Mesendoderm (in vitro differentiated cells): Measurements from ENCODE around the gene PSMD8.
A peak's percentile ranks its signal among the peaks of the same experiment; 100 is the strongest.

Source experiments
- DNase-seq: peaks from one replicate; pipeline ENCODE4 v3.0.0; 2013
- H2AK5ac ChIP-seq: 2 replicates; pipeline ENCODE4 v1.6.1; 2013; ENCODE audit warnings: low read length, inconsistent platforms
- H2BK120ac ChIP-seq: 2 replicates; pipeline ENCODE4 v1.6.1; 2013; ENCODE audit warnings: low read depth, mild to moderate bottlenecking, low read length, moderate library complexity, mixed read lengths
- H2BK15ac ChIP-seq: replicated peaks from 2 replicates; pipeline ENCODE4 v1.6.1; 2013; ENCODE audit warnings: low read depth, mild to moderate bottlenecking, moderate library complexity
- H2BK5ac ChIP-seq: 2 replicates; pipeline ENCODE4 v1.6.1; 2013; ENCODE audit warnings: low read length, inconsistent platforms
- H3K18ac ChIP-seq: 2 replicates; pipeline ENCODE4 v1.6.1; 2013; ENCODE audit warnings: mild to moderate bottlenecking, low read length, mixed read lengths
- H3K23ac ChIP-seq: one replicate; pipeline ENCODE4 v1.6.1; 2013; ENCODE audit warnings: low read length
- H3K27ac ChIP-seq: 2 replicates; pipeline ENCODE4 v1.5.1; 2013; ENCODE audit warnings: low read depth, mild to moderate bottlenecking, inconsistent platforms, low read length, moderate library complexity
- H3K27me3 ChIP-seq: 2 replicates; pipeline ENCODE4 v1.6.1; 2013; ENCODE audit warnings: low read length, control low read depth, mild to moderate bottlenecking, inconsistent platforms; ENCODE audit not compliant: insufficient read depth, poor library complexity
- H3K36me3 ChIP-seq: 2 replicates; pipeline ENCODE4 v1.6.1; 2013; ENCODE audit warnings: low read length, inconsistent platforms; ENCODE audit not compliant: control insufficient read depth, insufficient read depth
- H3K4ac ChIP-seq: one replicate; pipeline ENCODE4 v1.6.1; 2013; ENCODE audit warnings: low read depth, mild to moderate bottlenecking, low read length, moderate library complexity
- H3K4me1 ChIP-seq: 2 replicates; pipeline ENCODE4 v1.6.1; 2013; ENCODE audit warnings: low read depth, low read length, inconsistent platforms; ENCODE audit not compliant: control insufficient read depth
- H3K4me2 ChIP-seq: 2 replicates; pipeline ENCODE4 v1.6.1; 2013; ENCODE audit warnings: low read length
- H3K4me3 ChIP-seq: 2 replicates; pipeline ENCODE4 v1.5.1; 2013; ENCODE audit warnings: mild to moderate bottlenecking, low read length
- H3K56ac ChIP-seq: one replicate; pipeline ENCODE4 v1.6.1; 2013; ENCODE audit warnings: low read length
- H3K79me1 ChIP-seq: 2 replicates; pipeline ENCODE4 v1.6.1; 2013; ENCODE audit warnings: low read length, inconsistent platforms
- H3K79me2 ChIP-seq: 2 replicates; pipeline ENCODE4 v1.6.1; 2013; ENCODE audit warnings: mild to moderate bottlenecking, low read length; ENCODE audit not compliant: control insufficient read depth, insufficient read depth
- H3K9ac ChIP-seq: 2 replicates; pipeline ENCODE4 v1.6.1; 2013; ENCODE audit warnings: low read length, inconsistent platforms
- H4K5ac ChIP-seq: one replicate; pipeline ENCODE4 v1.6.1; 2013; ENCODE audit warnings: low read length
- H4K8ac ChIP-seq: one replicate; pipeline ENCODE4 v1.6.1; 2013; ENCODE audit warnings: low read depth, mild to moderate bottlenecking, control low read depth, low read length, moderate library complexity
- WGBS: extraction: QIAGEN DNeasy Blood & Tissue Kit; methylation state at CpG from one replicate; pipeline ENCODE4 v1.1.7; 2013; ENCODE audit warnings: low lambda C conversion rate, missing lambda C conversion rate; ENCODE audit not compliant: insufficient coverage; ENCODE audit errors: extremely low coverage; 5-methylcytosine and 5-hydroxymethylcytosine counted together

The PSMD8 gene

DNA sequence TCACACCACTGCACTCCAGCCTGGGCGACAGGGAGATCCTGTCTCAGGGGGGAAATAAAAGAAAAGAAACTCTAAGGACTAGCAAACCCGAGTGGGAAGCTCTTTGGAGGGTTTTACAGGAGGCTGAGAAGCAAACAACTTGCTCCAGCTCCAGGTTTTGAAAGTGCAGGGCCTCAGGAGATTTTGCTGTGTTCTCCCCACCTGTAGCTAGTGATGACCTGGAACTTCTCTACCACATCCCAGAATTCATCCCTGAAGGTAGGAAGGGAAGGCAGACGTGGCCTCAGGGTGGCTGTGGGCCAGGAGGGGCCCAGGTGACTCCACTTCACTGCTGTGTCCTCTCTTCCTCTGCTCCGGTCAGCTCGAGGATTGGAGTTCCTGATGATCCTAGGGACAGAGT lies 16.3 kb upstream of the PSMD8 start:
- Histone ChIP-seq H4K8ac (no peak overlapping the region), H3K27me3 (peaks cover 7% of the 10 kb centered on the region), H3K27ac (no peak overlapping the region), H3K4me2 (no peak overlapping the region), H3K56ac (no peak overlapping the region), H3K36me3 (no peaks in the 10 kb centered on the region), H3K9ac (no peak overlapping the region), H3K4ac (no peak overlapping the region), H3K4me1 (no peaks in the 10 kb centered on the region), H4K5ac (no peak overlapping the region), H3K18ac (no peak overlapping the region), H3K79me2 (no peaks in the 10 kb centered on the region), H2AK5ac (no peak overlapping the region), H2BK5ac (no peak overlapping the region), H2BK120ac (no peak overlapping the region), H3K4me3 (no peak overlapping the region), H3K23ac (no peak overlapping the region), H3K79me1 (no peaks in the 10 kb centered on the region), H2BK15ac (no peak overlapping the region)
- no CpG with 5 or more reads among the region's 5 CpGs for WGBS
- DNase-seq: no peak

DNA sequence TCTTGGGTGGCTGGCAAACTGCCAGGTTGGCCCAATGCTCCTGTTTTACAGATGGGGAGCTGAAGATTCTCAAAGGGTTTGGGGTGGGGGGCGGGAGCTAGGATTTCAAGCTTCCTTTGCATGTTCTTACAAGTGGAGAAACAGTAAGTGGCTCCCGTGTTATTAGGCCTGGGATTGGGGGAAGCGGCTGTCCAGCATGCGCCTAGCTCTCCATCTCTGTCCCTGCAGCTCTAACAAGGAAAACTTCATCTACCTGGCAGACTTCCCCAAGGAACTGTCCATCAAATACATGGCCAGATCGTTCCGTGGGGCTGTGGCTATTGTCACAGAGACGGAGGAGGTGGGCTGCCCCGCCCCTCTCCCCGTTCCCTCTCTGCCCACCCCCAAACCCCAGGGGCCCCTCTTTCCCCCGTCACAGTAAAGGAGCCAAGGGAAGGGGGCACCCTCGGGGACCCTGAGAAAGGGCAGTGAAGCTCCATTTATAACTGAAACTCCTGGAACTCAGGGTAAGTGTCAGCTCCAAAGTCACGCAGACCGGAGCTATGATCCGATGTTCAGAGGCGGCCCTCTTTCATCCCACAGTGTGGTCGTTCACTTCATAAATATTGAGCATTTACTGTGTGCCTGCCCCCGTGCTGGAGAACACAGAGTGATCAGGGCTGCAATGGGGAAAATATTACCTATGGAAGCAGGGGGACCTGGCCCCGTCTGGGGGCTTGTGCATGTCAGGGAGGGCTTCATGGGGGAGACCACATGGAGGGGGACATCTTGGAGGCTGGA lies 14.9 kb upstream of the PSMD8 start:
- no peak overlapping the region for H4K5ac ChIP-seq
- no peak for DNase-seq
- peaks cover 7% of the 10 kb centered on the region for H3K27me3 ChIP-seq
- no peaks in the 10 kb centered on the region for H3K36me3 ChIP-seq
- WGBS: no CpG with 5 or more reads among the region's 18 CpGs
- H3K27ac ChIP-seq: no peak overlapping the region
- H2BK120ac ChIP-seq: no peak overlapping the region
- no peaks in the 10 kb centered on the region for H3K79me2 ChIP-seq
- no peak overlapping the region for H3K4ac ChIP-seq
- no peaks in the 10 kb centered on the region for H3K79me1 ChIP-seq
- H3K4me1 ChIP-seq: no peaks in the 10 kb centered on the region
- H2BK5ac ChIP-seq: no peak overlapping the region
- H3K9ac ChIP-seq: no peak overlapping the region
- no peak overlapping the region for H2BK15ac ChIP-seq
- H3K56ac ChIP-seq: no peak overlapping the region
- H3K23ac ChIP-seq: no peak overlapping the region
- H2AK5ac ChIP-seq: no peak overlapping the region
- H3K4me2 ChIP-seq: no peak overlapping the region
- no peak overlapping the region for H3K4me3 ChIP-seq
- no peak overlapping the region for H3K18ac ChIP-seq
- H4K8ac ChIP-seq: no peak overlapping the region

DNA sequence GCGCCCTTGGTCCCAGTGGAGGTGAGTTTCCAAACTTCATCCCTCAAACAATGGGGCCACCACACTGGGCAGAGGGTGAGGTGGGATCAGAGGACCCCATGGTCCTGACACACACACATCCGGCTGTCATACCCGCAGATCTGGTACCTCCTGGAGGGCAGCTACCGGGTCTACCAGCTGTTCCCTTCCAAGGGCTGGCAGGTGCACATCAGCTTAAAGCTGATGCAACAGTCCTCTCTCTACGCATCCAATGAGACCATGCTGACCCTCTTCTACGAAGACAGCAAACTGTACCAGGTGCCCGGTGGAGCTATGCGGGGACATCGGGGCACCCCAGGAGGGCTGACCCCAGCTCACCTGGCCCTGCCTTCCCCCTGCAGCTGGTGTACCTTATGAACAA lies 14.0 kb upstream of the PSMD8 start:
- Histone ChIP-seq H2AK5ac (no peak overlapping the region), H4K5ac (no peak overlapping the region), H3K79me1 (no peaks in the 10 kb centered on the region), H3K9ac (no peak overlapping the region), H3K79me2 (no peaks in the 10 kb centered on the region), H3K4me2 (no peak overlapping the region), H3K23ac (no peak overlapping the region), H2BK5ac (no peak overlapping the region), H3K27me3 (peaks cover 7% of the 10 kb centered on the region), H3K27ac (no peak overlapping the region), H2BK120ac (no peak overlapping the region), H4K8ac (no peak overlapping the region), H3K36me3 (no peaks in the 10 kb centered on the region), H2BK15ac (no peak overlapping the region), H3K4me3 (no peak overlapping the region), H3K4ac (no peak overlapping the region), H3K4me1 (no peaks in the 10 kb centered on the region), H3K56ac (no peak overlapping the region), H3K18ac (no peak overlapping the region)
- no peak for DNase-seq
- WGBS: no CpG with 5 or more reads among the region's 9 CpGs

DNA sequence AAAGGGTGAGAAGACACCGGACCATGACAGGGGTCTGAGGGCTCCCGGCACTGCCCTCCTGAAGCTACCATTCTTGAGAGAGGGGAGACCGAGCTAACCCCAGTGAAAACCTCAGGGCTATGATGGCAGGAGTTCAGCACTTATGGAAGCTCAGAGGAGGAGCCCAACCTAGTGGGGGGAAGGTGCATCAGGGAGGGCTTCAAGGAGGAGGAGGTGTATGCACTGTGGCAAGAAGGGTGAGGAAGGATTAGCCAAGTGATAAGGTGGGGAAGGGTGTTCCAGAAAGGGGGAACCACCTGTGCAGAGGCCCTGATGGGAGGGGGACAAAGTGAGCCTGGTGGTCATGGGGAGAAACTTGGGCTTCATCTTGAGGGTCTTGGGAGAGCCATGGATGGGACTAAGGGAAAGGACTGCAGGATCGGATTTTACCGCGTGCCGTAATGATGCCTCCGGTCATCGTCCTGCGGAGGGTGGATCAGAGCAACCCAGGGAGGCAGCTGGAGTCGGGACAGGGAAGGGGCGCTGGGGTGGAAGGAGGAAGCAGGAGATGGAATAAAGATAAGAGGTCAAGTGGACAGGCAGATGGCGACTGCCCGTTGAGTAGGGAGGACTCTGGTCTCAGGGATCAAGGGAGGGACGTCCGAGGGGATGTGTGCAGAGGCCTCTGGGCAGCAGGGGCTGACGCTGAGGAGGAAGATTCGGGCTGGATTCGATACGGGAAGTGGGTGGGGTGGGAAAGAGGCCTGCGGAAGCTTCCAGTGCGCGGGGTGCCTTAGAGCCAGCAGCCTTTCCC lies 13.3 kb upstream of the PSMD8 start:
- H3K36me3 ChIP-seq: no peaks in the 10 kb centered on the region
- no peak overlapping the region for H2BK120ac ChIP-seq
- no peak overlapping the region for H3K4ac ChIP-seq
- no peak overlapping the region for H2AK5ac ChIP-seq
- H3K18ac ChIP-seq: no peak overlapping the region
- peak overlapping the region; percentile 69 for H3K9ac ChIP-seq
- no peak overlapping the region for H3K27ac ChIP-seq
- H4K5ac ChIP-seq: no peak overlapping the region
- no peaks in the 10 kb centered on the region for H3K4me1 ChIP-seq
- no peaks in the 10 kb centered on the region for H3K79me2 ChIP-seq
- no peak for DNase-seq
- H2BK15ac ChIP-seq: no peak overlapping the region
- H3K4me2 ChIP-seq: peak overlapping the region; percentile 93
- H3K4me3 ChIP-seq: peak overlapping the region; percentile 37
- H2BK5ac ChIP-seq: no peak overlapping the region
- WGBS: no CpG with 5 or more reads among the region's 23 CpGs
- peak overlapping the region; percentile 86 for H3K56ac ChIP-seq
- H3K79me1 ChIP-seq: no peaks in the 10 kb centered on the region
- no peak overlapping the region for H4K8ac ChIP-seq
- peaks cover 7% of the 10 kb centered on the region for H3K27me3 ChIP-seq
- H3K23ac ChIP-seq: no peak overlapping the region

DNA sequence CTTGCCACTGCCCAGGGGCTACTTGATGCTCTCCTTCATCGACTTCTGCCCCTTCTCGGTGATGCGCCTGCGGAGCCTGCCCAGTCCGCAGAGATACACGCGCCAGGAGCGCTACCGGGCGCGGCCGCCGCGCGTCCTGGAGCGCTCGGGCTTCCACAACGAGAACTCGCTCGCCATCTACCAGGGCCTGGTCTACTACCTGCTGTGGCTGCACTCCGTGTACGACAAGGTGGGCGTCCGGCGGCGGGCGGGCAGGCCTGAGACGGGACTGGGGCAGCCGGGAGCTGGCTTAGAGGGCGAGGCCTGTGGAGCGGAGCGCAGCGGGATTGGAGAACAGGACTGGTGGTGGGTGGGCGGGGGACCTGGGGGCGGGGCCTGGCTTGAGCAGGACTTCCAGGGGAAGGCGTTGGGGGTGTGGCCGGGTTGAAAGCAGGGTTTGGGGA lies 12.7 kb upstream of the PSMD8 start:
- Histone ChIP-seq H2AK5ac (no peak overlapping the region), H3K79me1 (no peaks in the 10 kb centered on the region), H3K4ac (no peak overlapping the region), H3K4me1 (no peaks in the 10 kb centered on the region), H4K8ac (no peak overlapping the region), H3K4me3 (peak overlapping the region; percentile 53), H3K27me3 (peaks cover 7% of the 10 kb centered on the region), H3K23ac (no peak overlapping the region), H3K27ac (peak overlapping the region; percentile 12), H3K4me2 (peak overlapping the region; percentile 93), H2BK15ac (no peak overlapping the region), H3K79me2 (no peaks in the 10 kb centered on the region), H3K56ac (peak overlapping the region; percentile 86), H3K9ac (peak overlapping the region; percentile 69), H3K18ac (no peak overlapping the region), H3K36me3 (no peaks in the 10 kb centered on the region), H2BK120ac (no peak overlapping the region), H4K5ac (no peak overlapping the region), H2BK5ac (no peak overlapping the region)
- no CpG with 5 or more reads among the region's 37 CpGs for WGBS
- DNase-seq: peak; percentile 95
